Activated T-cell treated with anti-CD3 and anti-CD28 coated beads for 48 hours (primary cell): ENCODE data around the gene EIF4A3.
A peak's percentile ranks its signal among the peaks of the same experiment; 100 is the strongest.

Experiments used
- DNase-seq: peaks from one replicate; pipeline ENCODE4 v3.0.0-alpha.2; 2020; ENCODE audit warnings: low read depth

Gene EIF4A3

GRCh38 chr17:80147035-80147822 lies at the start of gene EIF4A3:
Gene EIF4A3, minus strand, starts transcription at chr17:80147128. Its CDS starts 167 bp downstream, at chr17:80146961.
- DNase-seq = peak; percentile 95

- no peak for DNase-seq
Measured at GRCh38 chr17:80196652-80197051, 49.7 kb upstream of the EIF4A3 start.

- peak; percentile 27 for DNase-seq
Measured at GRCh38 chr17:80195671-80196529, 49.0 kb upstream of the EIF4A3 start.

GRCh38 chr17:80195141-80195540 lies 48.2 kb upstream of the EIF4A3 start:
- DNase-seq = no peak

- DNase-seq = no peak
Measured at GRCh38 chr17:80191865-80192661, 45.1 kb upstream of the EIF4A3 start.

GRCh38 chr17:80191192-80191591 lies 44.3 kb upstream of the EIF4A3 start:
- DNase-seq = no peak

- no peak for DNase-seq
Measured at GRCh38 chr17:80190716-80191115, 43.8 kb upstream of the EIF4A3 start.

GRCh38 chr17:80189611-80190010 lies 42.7 kb upstream of the EIF4A3 start:
- no peak for DNase-seq

- no peak for DNase-seq
Measured at GRCh38 chr17:80187515-80187941, 40.6 kb upstream of the EIF4A3 start.

GRCh38 chr17:80187090-80187489 lies 40.2 kb upstream of the EIF4A3 start:
- DNase-seq = no peak

GRCh38 chr17:80185968-80186367 lies 39.0 kb upstream of the EIF4A3 start:
- no peak for DNase-seq

- DNase-seq = no peak
Measured at GRCh38 chr17:80184423-80184714, 37.4 kb upstream of the EIF4A3 start.

- no peak for DNase-seq
Measured at GRCh38 chr17:80183581-80184422, 36.9 kb upstream of the EIF4A3 start.

- no peak for DNase-seq
Measured at GRCh38 chr17:80182845-80183223, 35.9 kb upstream of the EIF4A3 start.

- no peak for DNase-seq
Measured at GRCh38 chr17:80182118-80182844, 35.4 kb upstream of the EIF4A3 start.

- DNase-seq = no peak
Measured at GRCh38 chr17:80181431-80181830, 34.5 kb upstream of the EIF4A3 start.

GRCh38 chr17:80180192-80180591 lies 33.3 kb upstream of the EIF4A3 start:
- no peak for DNase-seq

GRCh38 chr17:80177986-80178595 lies 31.2 kb upstream of the EIF4A3 start:
- no peak for DNase-seq

- no peak for DNase-seq
Measured at GRCh38 chr17:80176757-80177156, 29.8 kb upstream of the EIF4A3 start.

GRCh38 chr17:80173916-80174315 lies 27.0 kb upstream of the EIF4A3 start:
- DNase-seq = no peak
